NCI-H2029 treated with DMSO at 0.1 percent for 48 hours (cell line): ENCODE data around the gene FGF12.

ENCODE experiments used
- DNase-seq: peaks from one replicate; lab custom pipeline; 2025; lab: John Stamatoyannopoulos, UW

The FGF12 gene

DNA sequence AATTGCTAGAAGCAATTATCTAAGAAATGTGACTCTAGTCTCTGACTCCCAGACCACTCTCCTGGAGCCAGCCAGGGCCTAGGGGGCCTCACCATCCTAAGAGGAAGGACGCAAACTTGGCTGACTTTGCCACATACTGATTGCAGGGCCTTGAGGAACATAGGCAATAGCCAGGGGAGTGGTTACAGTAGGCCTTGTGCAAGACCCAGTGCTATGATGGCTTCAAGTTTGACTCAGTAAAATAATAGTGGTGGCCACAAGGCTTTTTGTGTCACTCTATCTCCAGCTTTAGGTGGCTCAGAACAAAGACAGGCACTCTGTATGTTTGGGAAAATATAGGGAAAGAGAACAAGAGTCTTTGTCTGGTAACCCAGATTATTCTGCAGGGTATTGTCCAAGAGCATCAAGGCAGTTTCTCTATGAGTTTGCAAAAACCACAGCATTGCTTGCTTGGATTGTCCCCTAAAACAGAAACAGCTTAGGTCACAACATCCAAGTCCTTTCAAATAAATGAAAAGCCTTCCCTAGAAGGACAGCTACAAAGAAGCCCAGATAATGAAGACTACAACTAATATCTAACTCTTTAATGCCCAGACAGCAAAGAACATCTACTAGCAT, 634.8 kb downstream of the FGF12 start:
- DNase-seq = no peak

DNA sequence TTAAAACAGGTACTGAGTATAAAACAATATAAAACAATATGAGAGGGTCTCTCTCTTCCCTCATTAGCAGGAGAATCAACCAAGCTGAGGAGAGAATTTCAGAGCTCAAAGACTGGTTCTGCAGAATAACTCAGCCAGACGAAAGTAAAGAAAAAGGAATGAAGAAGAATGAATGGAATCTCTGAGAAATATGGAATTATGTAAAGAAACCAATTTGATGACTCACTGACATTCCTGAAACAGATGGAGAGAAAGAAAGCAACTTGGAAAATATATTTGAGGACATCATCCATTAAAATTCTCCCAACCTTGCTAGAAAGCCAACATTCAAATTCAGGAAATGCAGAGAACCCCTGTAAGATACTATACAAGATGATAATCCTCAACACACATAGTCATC, 635.5 kb downstream of the FGF12 start:
- DNase-seq = no peak

- DNase-seq = no peak
These were observed 636.8 kb downstream of the FGF12 start for GRCh38 chr3:192090586-192090985.
